IPS-18c (cell line): Measurements from ENCODE around the gene NAV2.

Source experiments
- H3K4me3 ChIP-seq: 2 replicates; pipeline ENCODE4 v1.7.0; 2013; ENCODE audit warnings: low read depth, mild to moderate bottlenecking, low read length, moderate library complexity; ENCODE audit not compliant: insufficient read depth
- H3K9me3 ChIP-seq: one replicate; pipeline ENCODE4 v1.6.1; 2013; ENCODE audit warnings: mild to moderate bottlenecking, low read length, moderate library complexity; ENCODE audit not compliant: control insufficient read depth, insufficient read depth

NAV2 gene, protein sequence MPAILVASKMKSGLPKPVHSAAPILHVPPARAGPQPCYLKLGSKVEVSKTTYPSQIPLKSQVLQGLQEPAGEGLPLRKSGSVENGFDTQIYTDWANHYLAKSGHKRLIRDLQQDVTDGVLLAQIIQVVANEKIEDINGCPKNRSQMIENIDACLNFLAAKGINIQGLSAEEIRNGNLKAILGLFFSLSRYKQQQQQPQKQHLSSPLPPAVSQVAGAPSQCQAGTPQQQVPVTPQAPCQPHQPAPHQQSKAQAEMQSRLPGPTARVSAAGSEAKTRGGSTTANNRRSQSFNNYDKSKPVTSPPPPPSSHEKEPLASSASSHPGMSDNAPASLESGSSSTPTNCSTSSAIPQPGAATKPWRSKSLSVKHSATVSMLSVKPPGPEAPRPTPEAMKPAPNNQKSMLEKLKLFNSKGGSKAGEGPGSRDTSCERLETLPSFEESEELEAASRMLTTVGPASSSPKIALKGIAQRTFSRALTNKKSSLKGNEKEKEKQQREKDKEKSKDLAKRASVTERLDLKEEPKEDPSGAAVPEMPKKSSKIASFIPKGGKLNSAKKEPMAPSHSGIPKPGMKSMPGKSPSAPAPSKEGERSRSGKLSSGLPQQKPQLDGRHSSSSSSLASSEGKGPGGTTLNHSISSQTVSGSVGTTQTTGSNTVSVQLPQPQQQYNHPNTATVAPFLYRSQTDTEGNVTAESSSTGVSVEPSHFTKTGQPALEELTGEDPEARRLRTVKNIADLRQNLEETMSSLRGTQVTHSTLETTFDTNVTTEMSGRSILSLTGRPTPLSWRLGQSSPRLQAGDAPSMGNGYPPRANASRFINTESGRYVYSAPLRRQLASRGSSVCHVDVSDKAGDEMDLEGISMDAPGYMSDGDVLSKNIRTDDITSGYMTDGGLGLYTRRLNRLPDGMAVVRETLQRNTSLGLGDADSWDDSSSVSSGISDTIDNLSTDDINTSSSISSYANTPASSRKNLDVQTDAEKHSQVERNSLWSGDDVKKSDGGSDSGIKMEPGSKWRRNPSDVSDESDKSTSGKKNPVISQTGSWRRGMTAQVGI (N-terminal part only)

DNA sequence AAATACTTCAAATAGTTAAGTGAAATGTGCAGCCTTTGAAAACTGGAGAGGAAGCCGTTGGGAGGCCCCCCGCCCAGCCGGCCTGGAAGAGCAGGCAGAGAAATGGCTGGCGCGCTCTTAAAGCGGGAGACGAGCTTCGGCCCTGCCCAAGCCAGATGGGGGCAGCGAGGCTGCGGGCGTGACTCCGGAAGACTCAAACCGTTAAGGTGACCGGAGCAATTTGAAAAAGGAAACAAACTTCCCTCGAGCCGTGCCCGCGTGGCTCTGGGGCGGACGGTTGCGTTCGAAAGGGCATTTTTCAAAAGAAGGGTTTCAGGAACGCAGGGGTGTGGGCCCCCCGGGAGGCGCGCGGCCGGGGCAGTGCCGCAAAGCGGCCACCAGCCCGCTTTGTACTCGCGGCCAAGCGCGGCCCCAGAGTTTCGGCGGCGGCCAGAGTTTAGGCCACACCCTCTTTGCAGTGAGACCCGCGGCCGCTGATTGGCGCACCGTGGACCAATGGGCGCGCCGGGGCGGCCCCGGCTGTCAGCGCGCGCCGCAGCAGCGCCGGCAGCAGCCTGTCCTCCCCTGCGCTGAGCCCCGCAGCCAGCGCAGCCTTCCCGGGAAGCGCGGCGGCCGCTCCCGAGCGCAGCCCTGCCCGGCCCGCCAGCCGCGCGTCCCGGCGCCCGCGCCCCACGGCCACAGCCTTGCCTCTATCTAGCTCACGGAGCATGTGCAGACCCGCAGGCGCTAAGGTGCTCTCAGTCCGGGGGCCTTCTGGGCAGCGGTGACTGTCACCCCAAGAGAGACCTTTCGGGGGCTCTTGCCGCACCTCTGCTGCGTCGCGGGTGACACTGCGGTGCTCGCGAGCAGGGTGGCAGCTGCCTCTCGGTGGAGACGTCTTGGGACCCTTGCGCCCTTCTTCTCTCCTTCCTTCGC is at the start of gene NAV2:
TSS of gene NAV2 (plus strand) at position 557 of the 915 bp plus-strand sequence. CDS start 859 bp downstream, outside the sequence.
- peaks cover 6% of the 10 kb centered on the region for H3K9me3 ChIP-seq
- peak within 1 kb of the TSS; percentile 56 for H3K4me3 ChIP-seq

DNA sequence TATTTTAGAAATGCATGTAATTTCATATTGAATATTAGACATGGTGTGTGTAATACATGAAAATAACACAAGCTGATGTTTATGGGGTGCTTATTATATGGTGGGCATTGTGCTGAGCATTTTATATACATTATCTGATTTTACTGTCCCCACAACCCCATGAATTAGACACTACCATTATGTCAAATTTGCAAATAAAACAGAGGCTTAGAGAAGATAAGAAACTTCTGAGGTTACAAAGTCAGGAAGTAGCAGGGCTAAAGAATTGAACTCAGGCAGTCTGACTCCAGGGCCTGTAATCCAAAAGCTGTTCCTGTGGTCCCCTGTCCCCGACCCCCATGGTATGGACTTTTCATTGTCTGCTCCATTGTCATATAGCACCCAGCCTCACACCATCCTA is 49.4 kb upstream of the NAV2 start:
- H3K4me3 ChIP-seq, result no peak overlapping the region
- H3K9me3 ChIP-seq, result no peaks in the 10 kb centered on the region

DNA sequence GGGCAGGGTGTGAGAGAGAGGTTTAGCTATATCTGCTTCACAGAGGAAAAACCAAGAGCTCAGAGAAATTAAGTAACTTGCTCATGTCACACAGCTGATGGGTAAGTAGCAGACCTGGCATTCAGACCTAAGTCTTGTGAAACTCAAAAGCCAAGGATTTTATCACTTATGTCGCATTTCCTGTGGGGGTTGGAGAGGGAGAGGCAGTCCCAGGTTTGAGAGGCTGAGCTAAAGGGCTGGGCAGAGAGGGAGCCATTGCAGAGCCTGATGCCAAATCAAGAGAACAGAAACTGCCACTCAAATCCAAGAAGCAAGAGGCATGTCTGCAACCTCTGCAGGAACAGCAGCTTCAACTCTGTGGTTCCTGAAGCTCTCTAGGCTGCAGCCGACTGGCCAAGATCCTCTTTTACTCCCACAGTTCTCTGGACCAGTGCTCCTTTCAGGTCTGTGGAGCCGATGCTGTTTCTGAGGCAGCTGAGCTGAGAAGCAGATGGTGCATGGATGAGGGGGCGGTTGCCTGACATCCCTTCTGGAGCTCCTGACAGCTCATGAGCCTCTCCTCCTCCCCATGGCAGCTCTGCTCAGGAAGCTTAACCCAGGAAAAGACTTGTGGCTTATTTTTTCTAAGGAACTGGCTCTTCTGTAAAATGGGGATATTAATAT is 47.6 kb upstream of the NAV2 start:
- H3K4me3 ChIP-seq, result no peak overlapping the region
- H3K9me3 ChIP-seq, result no peaks in the 10 kb centered on the region

DNA sequence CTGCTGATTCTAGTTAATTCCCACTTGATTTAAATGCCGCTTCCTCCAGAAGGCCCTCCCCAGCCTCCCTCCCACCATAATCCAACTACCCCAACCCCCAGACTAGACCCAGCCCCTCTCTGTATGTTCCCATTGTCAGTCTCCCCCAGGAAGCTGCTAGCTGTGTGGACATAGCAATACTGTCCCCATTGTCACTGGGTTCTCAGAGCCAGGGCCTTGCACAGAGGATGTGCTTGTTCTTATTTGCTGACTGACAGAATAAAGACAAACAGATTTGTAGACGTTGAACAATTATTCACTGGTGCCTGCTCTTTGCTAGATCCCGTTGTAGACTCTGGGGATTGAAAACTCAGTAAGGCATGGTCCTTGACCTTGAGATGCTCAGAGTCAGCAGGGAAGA is 45.7 kb upstream of the NAV2 start:
- no peak overlapping the region for H3K4me3 ChIP-seq

GRCh38 chr11:19669511-19669910 is 43.1 kb upstream of the NAV2 start:
- Histone ChIP-seq H3K9me3 (no peaks in the 10 kb centered on the region), H3K4me3 (no peak overlapping the region)

More for the DNA sequence above, 45.7 kb upstream of the NAV2 start:
- H3K9me3 ChIP-seq, result no peaks in the 10 kb centered on the region

- Histone ChIP-seq H3K4me3 (no peak overlapping the region), H3K9me3 (no peaks in the 10 kb centered on the region)
Observed at GRCh38 chr11:19670030-19670791, 42.4 kb upstream of the NAV2 start.

GRCh38 chr11:19672586-19673206 is 39.9 kb upstream of the NAV2 start:
- Histone ChIP-seq H3K9me3 (no peaks in the 10 kb centered on the region), H3K4me3 (no peak overlapping the region)

GRCh38 chr11:19673924-19674729 is 38.5 kb upstream of the NAV2 start:
- H3K9me3 ChIP-seq, result no peaks in the 10 kb centered on the region
- no peak overlapping the region for H3K4me3 ChIP-seq

DNA sequence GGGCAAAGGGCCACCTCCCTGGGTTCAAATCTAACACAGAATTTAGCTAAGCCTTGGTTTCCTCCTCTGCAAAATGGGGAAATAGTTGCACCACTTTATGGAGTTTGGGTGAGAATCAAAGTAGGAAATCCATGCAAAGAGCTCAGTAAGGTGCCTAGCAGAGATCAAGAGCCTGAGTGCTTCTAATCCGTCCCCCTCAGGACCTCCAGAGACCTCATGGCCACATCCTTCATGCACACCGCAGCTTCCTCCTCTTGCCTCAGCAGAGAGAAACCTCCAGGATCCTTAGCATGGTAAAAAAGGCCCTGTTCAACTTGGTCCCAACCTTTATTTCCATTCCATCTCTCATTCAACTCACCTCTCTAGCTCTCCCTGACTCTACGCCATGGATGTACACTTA is 37.8 kb upstream of the NAV2 start:
- Histone ChIP-seq H3K9me3 (no peaks in the 10 kb centered on the region), H3K4me3 (no peak overlapping the region)

DNA sequence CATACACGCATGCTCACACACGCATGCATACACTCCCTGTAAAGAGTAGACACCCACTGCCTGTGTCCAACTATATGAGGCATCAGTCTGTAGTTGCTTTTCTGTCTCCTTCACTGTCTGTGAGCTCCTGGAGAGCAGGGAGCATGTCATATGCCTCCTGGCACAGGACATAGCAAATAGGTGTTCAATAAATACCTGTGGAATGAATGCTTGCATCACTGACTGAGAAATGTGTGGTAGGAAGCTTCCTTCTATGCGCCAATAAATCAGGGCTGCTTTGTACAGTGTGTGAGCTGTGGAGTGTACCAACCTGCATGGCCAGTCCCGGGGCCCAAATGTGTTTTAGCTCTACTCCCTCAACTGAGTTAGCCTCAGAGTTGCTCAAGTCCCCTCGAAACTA is 37.2 kb upstream of the NAV2 start:
- no peak overlapping the region for H3K4me3 ChIP-seq
- no peaks in the 10 kb centered on the region for H3K9me3 ChIP-seq

GRCh38 chr11:19676475-19677380 is 35.9 kb upstream of the NAV2 start:
- no peaks in the 10 kb centered on the region for H3K9me3 ChIP-seq

GRCh38 chr11:19677381-19678080 is 35.1 kb upstream of the NAV2 start:
- no peaks in the 10 kb centered on the region for H3K9me3 ChIP-seq

More at GRCh38 chr11:19676475-19677380, 35.9 kb upstream of the NAV2 start:
- no peak overlapping the region for H3K4me3 ChIP-seq

More at GRCh38 chr11:19677381-19678080, 35.1 kb upstream of the NAV2 start:
- H3K4me3 ChIP-seq, result no peak overlapping the region
